A549 treated with CpdA at 1 μM for 4 hours (cell line): ENCODE results near the gene RNU2-1. TPM values are rescaled to one million over a fixed set of nuclear protein-coding genes. Genes with fewer than 3 reads are reported as not detected.

Source experiments
- total RNA-seq: library from RNA; stranded (reverse); fragments of 200-300 nt; extraction: Qiagen RNA extraction; gene quantifications from 5 replicates; pipeline ENCODE4 v1.2.3, GENCODE V29; 2022; ENCODE audit warnings: low read depth

RNU2-1 gene
- not detected in 5 replicates for total RNA-seq

GRCh38 chr17:43233877-43234276, at the start of gene RNU2-1:
Gene RNU2-1, minus strand, starts transcription at chr17:43233977.

GRCh38 chr17:43228020-43228782, 5.6 kb downstream of the RNU2-1 start, which contains the start of gene CCDC200:
Gene CCDC200, minus strand, starts transcription at chr17:43228623. Its CDS starts 69 bp downstream, at chr17:43228554.

GRCh38 chr17:43211480-43212402, 22.0 kb downstream of the RNU2-1 start, which contains the start of gene TMEM106A:
Gene TMEM106A, plus strand, starts transcription at chr17:43211875. Its CDS starts 1,167 bp downstream, at chr17:43213042.

Other genes starting within 250 kb of the RNU2-1 start
- 2,853 to 3,460 TPM (median 3,163 TPM) in 5 replicates for gene RPL27, start 235.6 kb downstream of the RNU2-1 start, total RNA-seq
- 17.3 to 19.5 TPM (median 17.9 TPM) in 5 replicates for gene IFI35, start 227.2 kb downstream of the RNU2-1 start, total RNA-seq
- 202 to 235 TPM (median 227 TPM) in 5 replicates for gene VAT1, start 211.6 kb downstream of the RNU2-1 start, total RNA-seq
- gene RND2, start 208.7 kb downstream of the RNU2-1 start, total RNA-seq = 0.13 to 0.24 TPM (median 0.15 TPM) in 5 replicates
- gene BRCA1, start 108.6 kb downstream of the RNU2-1 start, total RNA-seq = 23.2 to 32.9 TPM (median 27.6 TPM) in 5 replicates
- gene NBR1, start 62.8 kb downstream of the RNU2-1 start, total RNA-seq = 35.9 to 52.1 TPM (median 44.9 TPM) in 5 replicates
- gene TMEM106A, start 22.1 kb downstream of the RNU2-1 start, total RNA-seq = 0.85 to 1.6 TPM (median 1.1 TPM) in 5 replicates
- not detected in 5 replicates for gene CCDC200, start 5.4 kb downstream of the RNU2-1 start, total RNA-seq
- 14.7 to 21.3 TPM (median 18.4 TPM) in 5 replicates for gene ARL4D, start 165.0 kb upstream of the RNU2-1 start, total RNA-seq
- gene DHX8, start 250.0 kb upstream of the RNU2-1 start, total RNA-seq = 41.4 to 46.7 TPM (median 44.4 TPM) in 5 replicates